Endothelial cell (in vitro differentiated cells): ENCODE measurements around the gene CCDC90B. TPM values are rescaled to one million over a fixed set of nuclear protein-coding genes. Genes with fewer than 3 reads are reported as not detected.

Experiments
- DNase-seq: peaks from one replicate; pipeline ENCODE4 v3.0.0; 2021; ENCODE audit warnings: low spot score
- H3K27ac Mint-ChIP-seq: one replicate; pipeline ENCODE4 v1.8.0; 2021; ENCODE audit warnings: mixed read lengths, inconsistent platforms; ENCODE audit not compliant: unreplicated experiment
- H3K27me3 Mint-ChIP-seq: one replicate; pipeline ENCODE4 v1.8.0; 2021; ENCODE audit warnings: mild to moderate bottlenecking, moderate library complexity, mixed read lengths, inconsistent platforms; ENCODE audit not compliant: unreplicated experiment
- H3K36me3 Mint-ChIP-seq: one replicate; pipeline ENCODE4 v1.8.0; 2021; ENCODE audit warnings: mild to moderate bottlenecking, low read depth, mixed read lengths, inconsistent platforms; ENCODE audit not compliant: unreplicated experiment
- H3K4me1 Mint-ChIP-seq: one replicate; pipeline ENCODE4 v1.8.0; 2021; ENCODE audit warnings: mild to moderate bottlenecking, mixed read lengths, inconsistent platforms; ENCODE audit not compliant: unreplicated experiment
- H3K4me3 Mint-ChIP-seq: one replicate; pipeline ENCODE4 v1.8.0; 2021; ENCODE audit warnings: mild to moderate bottlenecking, mixed read lengths, inconsistent platforms; ENCODE audit not compliant: unreplicated experiment
- H3K9me3 Mint-ChIP-seq: one replicate; pipeline ENCODE4 v1.8.0; 2021; ENCODE audit warnings: mixed read lengths, inconsistent platforms; ENCODE audit not compliant: unreplicated experiment
- total RNA-seq: library from RNA; stranded (reverse); fragmentation: NEBNext Ultra II Directional; extraction: Animal tissue kit (Norgen Biotek cat#: 25700); gene quantifications from one replicate; pipeline ENCODE4 v1.2.1, GENCODE V29; 2021; ENCODE audit not compliant: unreplicated experiment
- TF ChIP-seq, protein P1 (sequence below): fragments of 200-600 bp; sonication (generic); IDR thresholded peaks from one replicate; pipeline ENCODE4 v1.5.0; 2021; ENCODE audit warnings: antibody characterized with exemption; ENCODE audit not compliant: unreplicated experiment

Gene CCDC90B
- total RNA-seq, 1 donor from 2014 or later, result 81.7 TPM

DNA sequence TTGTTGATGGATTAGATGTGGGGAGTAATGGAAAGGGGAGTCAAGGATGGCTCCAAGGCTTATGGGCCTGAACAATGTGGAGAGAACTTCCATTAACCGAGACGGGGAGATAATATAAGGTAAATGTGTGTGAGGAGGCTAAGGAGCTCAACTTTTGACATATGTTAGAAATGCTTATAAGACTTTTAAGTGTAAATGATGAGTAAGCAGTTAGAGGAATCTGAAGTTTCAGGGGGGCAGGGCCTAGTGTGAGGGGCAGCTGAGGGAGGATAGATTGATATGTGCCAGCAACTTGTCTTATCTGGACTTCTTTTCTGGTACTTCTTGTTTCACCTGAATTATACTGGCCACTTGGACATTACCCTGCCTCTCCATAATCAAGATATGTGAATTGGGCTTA is 62.7 kb downstream of the CCDC90B start:
- Mint-ChIP-seq H3K27ac (no peak overlapping the region), H3K36me3 (no peaks in the 10 kb centered on the region), H3K4me3 (no peak overlapping the region), H3K4me1 (peaks cover 19% of the 10 kb centered on the region), H3K9me3 (no peaks in the 10 kb centered on the region), H3K27me3 (peaks cover 2% of the 10 kb centered on the region)
- no peak for DNase-seq
- TF ChIP-seq, protein P1, sequence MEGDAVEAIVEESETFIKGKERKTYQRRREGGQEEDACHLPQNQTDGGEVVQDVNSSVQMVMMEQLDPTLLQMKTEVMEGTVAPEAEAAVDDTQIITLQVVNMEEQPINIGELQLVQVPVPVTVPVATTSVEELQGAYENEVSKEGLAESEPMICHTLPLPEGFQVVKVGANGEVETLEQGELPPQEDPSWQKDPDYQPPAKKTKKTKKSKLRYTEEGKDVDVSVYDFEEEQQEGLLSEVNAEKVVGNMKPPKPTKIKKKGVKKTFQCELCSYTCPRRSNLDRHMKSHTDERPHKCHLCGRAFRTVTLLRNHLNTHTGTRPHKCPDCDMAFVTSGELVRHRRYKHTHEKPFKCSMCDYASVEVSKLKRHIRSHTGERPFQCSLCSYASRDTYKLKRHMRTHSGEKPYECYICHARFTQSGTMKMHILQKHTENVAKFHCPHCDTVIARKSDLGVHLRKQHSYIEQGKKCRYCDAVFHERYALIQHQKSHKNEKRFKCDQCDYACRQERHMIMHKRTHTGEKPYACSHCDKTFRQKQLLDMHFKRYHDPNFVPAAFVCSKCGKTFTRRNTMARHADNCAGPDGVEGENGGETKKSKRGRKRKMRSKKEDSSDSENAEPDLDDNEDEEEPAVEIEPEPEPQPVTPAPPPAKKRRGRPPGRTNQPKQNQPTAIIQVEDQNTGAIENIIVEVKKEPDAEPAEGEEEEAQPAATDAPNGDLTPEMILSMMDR, result no peak

DNA sequence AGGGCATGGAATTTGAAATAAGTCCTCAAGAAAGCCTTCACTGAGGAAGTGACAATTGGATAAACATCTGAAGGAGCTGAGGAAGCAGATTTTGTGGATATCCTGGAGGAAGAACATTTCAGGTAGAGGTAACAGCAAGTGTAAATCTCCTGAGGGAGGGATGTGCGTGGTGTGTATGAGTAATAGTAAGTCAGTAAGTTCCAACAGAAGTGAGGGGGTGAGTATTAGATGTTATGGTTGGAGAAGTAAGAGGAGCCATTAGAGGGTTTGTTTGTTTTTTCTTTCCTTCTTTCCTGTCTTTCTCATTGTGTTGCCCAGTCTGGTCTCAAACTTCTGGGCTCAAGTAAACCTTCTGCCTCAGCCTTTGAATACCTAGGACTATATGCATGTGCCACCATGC is 63.7 kb downstream of the CCDC90B start:
- H3K4me1 Mint-ChIP-seq, result peaks cover 19% of the 10 kb centered on the region
- H3K36me3 Mint-ChIP-seq, result no peaks in the 10 kb centered on the region
- H3K27me3 Mint-ChIP-seq, result peaks cover 3% of the 10 kb centered on the region
- TF ChIP-seq, protein P1, result no peak
- H3K27ac Mint-ChIP-seq, result peak overlapping the region; percentile 3
- no peaks in the 10 kb centered on the region for H3K9me3 Mint-ChIP-seq
- no peak for DNase-seq
- no peak overlapping the region for H3K4me3 Mint-ChIP-seq

DNA sequence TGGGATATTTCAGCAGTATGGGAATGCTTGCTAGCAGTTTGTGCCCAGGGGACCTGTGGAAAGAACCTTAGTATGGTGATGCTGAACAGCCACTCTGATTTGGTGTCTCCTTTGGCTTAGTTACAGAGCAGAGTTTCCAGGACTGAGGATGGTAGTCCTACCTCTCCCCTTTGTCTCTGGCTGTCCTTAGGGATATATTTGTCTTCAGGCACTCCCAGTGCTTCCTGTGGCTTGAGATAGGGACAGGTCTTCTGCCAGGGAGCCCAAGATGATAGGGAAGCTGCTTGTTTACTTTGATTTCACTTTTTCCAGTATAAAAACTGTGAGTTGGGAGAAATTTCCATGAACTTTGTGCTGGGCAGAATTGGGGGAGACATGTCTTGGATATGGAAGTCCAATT is 64.5 kb downstream of the CCDC90B start:
- Mint-ChIP-seq H3K27me3 (peaks cover 3% of the 10 kb centered on the region), H3K9me3 (no peaks in the 10 kb centered on the region), H3K27ac (no peak overlapping the region), H3K36me3 (no peaks in the 10 kb centered on the region), H3K4me1 (peaks cover 21% of the 10 kb centered on the region), H3K4me3 (no peak overlapping the region)
- TF ChIP-seq, protein P1, result no peak
- DNase-seq, result no peak

DNA sequence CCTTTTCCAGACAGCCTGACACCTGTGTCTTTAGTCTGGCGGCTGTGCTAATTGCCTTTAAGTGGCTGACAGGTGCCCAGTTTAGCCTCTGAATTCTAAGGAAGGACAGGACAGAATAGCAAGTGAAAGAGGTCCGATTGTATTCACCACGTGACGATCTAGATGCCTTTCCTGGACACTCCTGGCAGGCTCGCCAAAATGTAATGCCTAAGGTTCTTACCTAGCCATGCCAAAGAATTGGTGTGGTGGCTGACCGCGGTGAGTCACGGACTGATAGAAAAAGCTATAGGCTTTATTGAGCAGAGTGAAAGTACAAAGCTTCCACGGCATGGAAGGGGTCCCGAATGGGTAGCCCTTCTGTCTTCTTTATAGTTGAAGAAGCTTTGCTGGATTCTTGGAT is 65.9 kb downstream of the CCDC90B start:
- no peaks in the 10 kb centered on the region for H3K36me3 Mint-ChIP-seq
- peaks cover 3% of the 10 kb centered on the region for H3K27me3 Mint-ChIP-seq
- no peak overlapping the region for H3K4me3 Mint-ChIP-seq
- H3K4me1 Mint-ChIP-seq, result peaks cover 22% of the 10 kb centered on the region
- no peak overlapping the region for H3K27ac Mint-ChIP-seq
- no peak for DNase-seq
- TF ChIP-seq, protein P1, result no peak
- H3K9me3 Mint-ChIP-seq, result no peaks in the 10 kb centered on the region

DNA sequence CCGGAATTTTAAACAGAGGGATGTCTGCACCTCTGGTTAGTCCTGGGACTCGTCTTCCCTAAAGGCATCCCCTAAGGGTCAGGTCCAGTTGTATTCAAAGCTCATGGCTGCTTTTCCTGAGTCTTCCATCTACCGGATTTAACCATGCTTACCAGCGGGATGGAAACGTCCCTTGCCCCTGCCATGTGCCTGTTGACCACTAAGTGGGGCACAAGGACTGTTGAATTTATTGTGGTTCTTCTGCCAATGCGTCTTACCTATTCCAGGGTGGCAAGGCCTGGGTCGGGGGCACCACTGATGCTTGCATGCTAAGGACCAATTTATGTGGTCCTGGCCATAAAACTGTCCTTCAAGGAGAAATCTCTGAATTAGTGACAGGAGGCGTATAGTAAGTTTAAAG is 67.1 kb downstream of the CCDC90B start:
- peaks cover 2% of the 10 kb centered on the region for H3K36me3 Mint-ChIP-seq
- peaks cover 3% of the 10 kb centered on the region for H3K27me3 Mint-ChIP-seq
- H3K27ac Mint-ChIP-seq, result no peak overlapping the region
- TF ChIP-seq, protein P1, result no peak
- H3K4me1 Mint-ChIP-seq, result peaks cover 22% of the 10 kb centered on the region
- DNase-seq, result peak; percentile 31
- H3K4me3 Mint-ChIP-seq, result no peak overlapping the region
- no peaks in the 10 kb centered on the region for H3K9me3 Mint-ChIP-seq

Other genes starting within 250 kb of the CCDC90B start
- gene RAB30, start 214.5 kb downstream of the CCDC90B start, total RNA-seq, result 18.6 TPM
- gene PCF11, start 129.2 kb downstream of the CCDC90B start, total RNA-seq, result 53.2 TPM
- 11.4 TPM for gene ANKRD42, start 92.7 kb downstream of the CCDC90B start, total RNA-seq